MM.1S (cell line): ENCODE measurements around the gene NLRP1.

ENCODE experiments used
- DNase-seq: peaks from one replicate; pipeline ENCODE4 v3.0.0-alpha.2; 2015
- H2AFZ ChIP-seq: fragments of 300-600 bp; sonication (generic); 2 replicates; pipeline ENCODE4 v1.6.0; 2016; ENCODE audit warnings: antibody characterized with exemption, low read length
- H3F3A ChIP-seq: fragments of 300-600 bp; sonication (generic); 2 replicates; pipeline ENCODE4 v1.6.1; 2016; ENCODE audit warnings: mild to moderate bottlenecking, antibody characterized with exemption, low read length, moderate library complexity, mixed read lengths; ENCODE audit not compliant: insufficient read depth
- H3K27ac ChIP-seq: fragments of 300-600 bp; sonication (generic); 2 replicates; pipeline ENCODE4 v1.5.1; 2016; ENCODE audit warnings: mild to moderate bottlenecking, low read length
- H3K27me3 ChIP-seq: fragments of 300-600 bp; sonication (generic); replicated peaks from 2 replicates; pipeline ENCODE4 v1.6.0; 2016; ENCODE audit warnings: low read length; ENCODE audit not compliant: insufficient read depth
- H3K36me3 ChIP-seq: fragments of 300-600 bp; sonication (generic); replicated peaks from 2 replicates; pipeline ENCODE4 v1.6.1; 2016; ENCODE audit warnings: mild to moderate bottlenecking, low read length, mixed read lengths; ENCODE audit not compliant: insufficient read depth
- H3K4me1 ChIP-seq: fragments of 300-600 bp; sonication (generic); 2 replicates; pipeline ENCODE4 v1.6.1; 2016; ENCODE audit warnings: low read length, mixed read lengths
- H3K4me2 ChIP-seq: fragments of 300-600 bp; sonication (generic); 2 replicates; pipeline ENCODE4 v1.6.0; 2016; ENCODE audit warnings: low read depth, low read length
- H3K4me3 ChIP-seq: fragments of 300-600 bp; sonication (generic); 2 replicates; pipeline ENCODE4 v1.5.1; 2016; ENCODE audit warnings: low read length, mixed read lengths
- H3K79me2 ChIP-seq: fragments of 300-600 bp; sonication (generic); 2 replicates; pipeline ENCODE4 v1.6.1; 2016; ENCODE audit warnings: mixed run types, low read length, mixed read lengths
- H3K9ac ChIP-seq: fragments of 300-600 bp; sonication (generic); 2 replicates; pipeline ENCODE4 v1.6.1; 2016; ENCODE audit warnings: low read length, mixed read lengths
- H3K9me2 ChIP-seq: fragments of 300-600 bp; sonication (generic); replicated peaks from 2 replicates; pipeline ENCODE4 v1.6.1; 2016; ENCODE audit warnings: mild to moderate bottlenecking, low read length, mixed read lengths; ENCODE audit not compliant: insufficient read depth
- H3K9me3 ChIP-seq: fragments of 300-600 bp; sonication (generic); replicated peaks from 2 replicates; pipeline ENCODE4 v1.6.1; 2016; ENCODE audit warnings: mild to moderate bottlenecking, low read length, mixed read lengths; ENCODE audit not compliant: insufficient read depth
- H4K20me1 ChIP-seq: fragments of 300-600 bp; sonication (generic); 2 replicates; pipeline ENCODE4 v1.6.1; 2016; ENCODE audit warnings: mild to moderate bottlenecking, low read length, moderate library complexity, mixed read lengths; ENCODE audit not compliant: insufficient read depth
- EZH2 ChIP-seq: fragments of 300-600 bp; sonication (generic); optimal IDR thresholded peaks from 2 replicates; pipeline ENCODE3; 2017; ENCODE audit warnings: low read depth, mild to moderate bottlenecking, antibody characterized with exemption, low read length, mixed read lengths
- EZH2phosphoT487 ChIP-seq: fragments of 300-600 bp; sonication (generic); IDR thresholded peaks from 2 replicates; pipeline ENCODE4 v1.6.1; 2018; ENCODE audit warnings: antibody characterized with exemption, low read length
- TF ChIP-seq, protein P1 (sequence below): fragments of 300-600 bp; sonication (generic); IDR thresholded peaks from 2 replicates; pipeline ENCODE4 v1.5.1; 2016; ENCODE audit warnings: antibody characterized with exemption, low read length, mixed read lengths

The NLRP1 gene

DNA sequence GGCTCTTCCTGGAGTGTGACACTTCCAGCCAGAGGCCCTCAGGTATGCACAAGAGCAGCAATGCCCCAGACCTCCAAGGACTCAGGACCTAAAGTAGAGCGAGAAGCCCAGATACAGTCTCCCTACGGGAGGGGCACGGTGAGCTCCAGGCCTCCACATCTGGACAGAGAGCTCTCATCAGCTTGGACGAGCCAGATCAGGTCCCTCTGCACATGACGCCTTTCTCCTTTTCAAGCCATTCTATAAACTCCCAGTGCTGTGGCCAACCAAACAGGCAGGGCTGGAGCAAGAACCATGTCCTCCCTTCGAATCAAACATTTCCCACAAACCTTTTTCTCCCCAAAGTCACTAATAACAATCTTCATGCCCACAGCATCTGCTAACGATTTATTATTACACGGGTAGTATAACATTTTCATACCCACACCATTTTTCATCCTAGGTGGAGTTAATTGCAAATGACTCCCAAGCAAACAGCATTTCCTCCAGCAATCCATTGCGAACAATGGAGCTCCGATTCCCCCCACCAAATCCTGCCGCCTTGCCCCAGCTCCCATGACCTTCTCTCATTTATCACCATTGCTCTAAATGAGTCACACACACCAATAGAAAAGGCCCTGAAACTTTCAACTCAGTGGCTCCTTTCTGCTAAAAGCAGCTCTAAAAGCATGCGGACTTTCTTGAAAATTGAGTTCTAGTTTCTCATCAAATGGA lies 24.2 kb upstream of the NLRP1 start:
- no peaks in the 10 kb centered on the region for H3K9me2 ChIP-seq
- H3K4me1 ChIP-seq: no peaks in the 10 kb centered on the region
- TF ChIP-seq EZH2: no peak
- TF ChIP-seq EZH2phosphoT487: no peak
- TF ChIP-seq, protein P1, sequence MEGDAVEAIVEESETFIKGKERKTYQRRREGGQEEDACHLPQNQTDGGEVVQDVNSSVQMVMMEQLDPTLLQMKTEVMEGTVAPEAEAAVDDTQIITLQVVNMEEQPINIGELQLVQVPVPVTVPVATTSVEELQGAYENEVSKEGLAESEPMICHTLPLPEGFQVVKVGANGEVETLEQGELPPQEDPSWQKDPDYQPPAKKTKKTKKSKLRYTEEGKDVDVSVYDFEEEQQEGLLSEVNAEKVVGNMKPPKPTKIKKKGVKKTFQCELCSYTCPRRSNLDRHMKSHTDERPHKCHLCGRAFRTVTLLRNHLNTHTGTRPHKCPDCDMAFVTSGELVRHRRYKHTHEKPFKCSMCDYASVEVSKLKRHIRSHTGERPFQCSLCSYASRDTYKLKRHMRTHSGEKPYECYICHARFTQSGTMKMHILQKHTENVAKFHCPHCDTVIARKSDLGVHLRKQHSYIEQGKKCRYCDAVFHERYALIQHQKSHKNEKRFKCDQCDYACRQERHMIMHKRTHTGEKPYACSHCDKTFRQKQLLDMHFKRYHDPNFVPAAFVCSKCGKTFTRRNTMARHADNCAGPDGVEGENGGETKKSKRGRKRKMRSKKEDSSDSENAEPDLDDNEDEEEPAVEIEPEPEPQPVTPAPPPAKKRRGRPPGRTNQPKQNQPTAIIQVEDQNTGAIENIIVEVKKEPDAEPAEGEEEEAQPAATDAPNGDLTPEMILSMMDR: no peak
- H3K27ac ChIP-seq: no peak overlapping the region
- no peaks in the 10 kb centered on the region for H3K79me2 ChIP-seq
- no peaks in the 10 kb centered on the region for H3F3A ChIP-seq
- H3K9me3 ChIP-seq: no peaks in the 10 kb centered on the region
- no peak overlapping the region for H3K4me2 ChIP-seq
- H2AFZ ChIP-seq: no peak overlapping the region
- H3K4me3 ChIP-seq: no peak overlapping the region
- no peaks in the 10 kb centered on the region for H4K20me1 ChIP-seq
- no peak for DNase-seq
- no peak overlapping the region for H3K9ac ChIP-seq
- H3K27me3 ChIP-seq: no peaks in the 10 kb centered on the region
- no peaks in the 10 kb centered on the region for H3K36me3 ChIP-seq

DNA sequence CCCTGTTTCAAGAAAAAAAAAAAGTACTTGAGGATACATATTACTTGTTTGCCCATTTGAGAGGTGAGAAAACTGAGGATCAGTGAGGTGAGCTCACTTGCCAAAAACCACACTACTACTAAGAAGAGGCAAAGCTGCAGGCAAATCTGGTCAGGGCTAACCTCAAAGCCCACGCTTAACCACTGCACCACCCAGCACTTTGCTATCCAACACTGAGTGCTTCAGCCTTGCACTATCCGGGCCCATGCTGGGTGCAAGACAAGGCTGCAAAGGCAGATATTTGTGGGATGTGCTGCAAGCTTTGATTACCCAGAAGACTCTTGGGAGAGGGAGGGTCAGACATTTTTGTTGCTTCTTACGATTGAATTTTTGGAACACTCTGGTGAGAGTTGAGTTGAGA lies 23.6 kb upstream of the NLRP1 start:
- Histone ChIP-seq H3F3A (no peaks in the 10 kb centered on the region), H3K4me3 (no peak overlapping the region), H3K27me3 (no peaks in the 10 kb centered on the region), H3K9me2 (no peaks in the 10 kb centered on the region), H4K20me1 (no peaks in the 10 kb centered on the region), H3K4me1 (no peaks in the 10 kb centered on the region), H3K79me2 (no peaks in the 10 kb centered on the region), H2AFZ (no peak overlapping the region), H3K36me3 (no peaks in the 10 kb centered on the region), H3K27ac (no peak overlapping the region), H3K4me2 (no peak overlapping the region), H3K9ac (no peak overlapping the region), H3K9me3 (no peaks in the 10 kb centered on the region)
- TF ChIP-seq, protein P1: no peak
- no peak for TF ChIP-seq EZH2
- TF ChIP-seq EZH2phosphoT487: no peak
- no peak for DNase-seq

DNA sequence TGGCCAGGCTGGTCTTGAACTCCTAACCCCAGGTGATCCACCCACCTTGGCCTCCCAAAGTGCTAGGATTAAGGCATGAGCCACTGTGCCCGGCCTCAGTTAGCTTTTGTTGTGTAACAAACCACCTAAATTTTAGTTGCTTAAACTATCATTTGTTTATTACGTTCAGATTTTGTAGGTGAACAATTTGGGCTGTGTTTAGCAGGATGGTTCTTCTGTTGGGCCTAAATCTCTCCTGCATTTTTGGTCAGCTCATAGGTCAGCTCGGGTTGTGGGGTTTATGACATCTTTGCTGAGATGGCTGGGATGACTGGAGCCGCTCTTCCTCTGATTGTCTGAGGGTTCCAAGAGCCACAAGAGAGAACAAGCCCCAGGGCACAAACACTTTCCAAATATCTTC lies 21.1 kb upstream of the NLRP1 start:
- H3K9me2 ChIP-seq: no peaks in the 10 kb centered on the region
- H3K27me3 ChIP-seq: no peaks in the 10 kb centered on the region
- no peak for DNase-seq
- H4K20me1 ChIP-seq: no peaks in the 10 kb centered on the region
- H3K27ac ChIP-seq: no peak overlapping the region
- no peaks in the 10 kb centered on the region for H3K9me3 ChIP-seq
- no peak overlapping the region for H3K4me3 ChIP-seq
- no peaks in the 10 kb centered on the region for H3K36me3 ChIP-seq
- no peak for TF ChIP-seq EZH2phosphoT487
- TF ChIP-seq, protein P1: no peak
- no peak for TF ChIP-seq EZH2
- H2AFZ ChIP-seq: no peak overlapping the region
- H3K4me1 ChIP-seq: no peaks in the 10 kb centered on the region
- no peak overlapping the region for H3K9ac ChIP-seq
- H3K4me2 ChIP-seq: no peak overlapping the region
- H3K79me2 ChIP-seq: no peaks in the 10 kb centered on the region
- H3F3A ChIP-seq: no peaks in the 10 kb centered on the region
